Activated naive CD8-positive, alpha-beta T cell treated with anti-CD3 and anti-CD28 coated beads, Interleukin-2, amount 10 ng/mL, durations not matched to agents 7 days and 5 days (primary cell): ENCODE measurements around the gene MARCHF3. TPM values are rescaled to one million over a fixed set of nuclear protein-coding genes. Genes with fewer than 3 reads are reported as not detected.
"Not testable (repeated sequence)": the region's sequence is repeated elsewhere in the genome, so short reads cannot be mapped to it uniquely, and the experiment has no call there.

Experiments
- ATAC-seq: fragments of 150-1000 bp; cut with Tn5 transposase; one replicate; pipeline ENCODE4 v1.10.0; 2021; ENCODE audit warnings: low read depth, moderate library complexity
- POLR2A ChIA-PET: fragments of 350-600 bp; sonication (Branson Sonifier 250); formaldehyde crosslinking; loops from one replicate; lab custom pipeline; 2021; ENCODE audit warnings: antibody characterized with exemption; lab: Charles Lee
- DNase-seq: peaks from one replicate; pipeline ENCODE4 v3.0.0; 2021
- H3K27ac Mint-ChIP-seq: one replicate; pipeline ENCODE4 v1.8.0; 2022; ENCODE audit warnings: mild to moderate bottlenecking, mixed read lengths
- H3K27me3 Mint-ChIP-seq: one replicate; pipeline ENCODE4 v1.8.0; 2022; ENCODE audit warnings: mild to moderate bottlenecking, moderate library complexity, mixed read lengths
- H3K36me3 Mint-ChIP-seq: one replicate; pipeline ENCODE4 v1.8.0; 2021; ENCODE audit warnings: mild to moderate bottlenecking, mixed read lengths
- H3K4me1 Mint-ChIP-seq: one replicate; pipeline ENCODE4 v1.8.0; 2021; ENCODE audit warnings: mixed read lengths
- H3K4me3 Mint-ChIP-seq: one replicate; pipeline ENCODE4 v1.8.0; 2022; ENCODE audit warnings: mild to moderate bottlenecking, moderate library complexity, mixed read lengths
- H3K9me3 Mint-ChIP-seq: one replicate; pipeline ENCODE4 v1.8.0; 2021; ENCODE audit warnings: mixed read lengths
- total RNA-seq, 2 experiments: library from RNA; stranded (reverse); gene quantifications; one replicate each; pipeline ENCODE4 v1.2.3, GENCODE V29; 2021

MARCHF3 gene
- total RNA-seq, 2 experiments from 2014 or later = 2.4 to 2.7 TPM

DNA sequence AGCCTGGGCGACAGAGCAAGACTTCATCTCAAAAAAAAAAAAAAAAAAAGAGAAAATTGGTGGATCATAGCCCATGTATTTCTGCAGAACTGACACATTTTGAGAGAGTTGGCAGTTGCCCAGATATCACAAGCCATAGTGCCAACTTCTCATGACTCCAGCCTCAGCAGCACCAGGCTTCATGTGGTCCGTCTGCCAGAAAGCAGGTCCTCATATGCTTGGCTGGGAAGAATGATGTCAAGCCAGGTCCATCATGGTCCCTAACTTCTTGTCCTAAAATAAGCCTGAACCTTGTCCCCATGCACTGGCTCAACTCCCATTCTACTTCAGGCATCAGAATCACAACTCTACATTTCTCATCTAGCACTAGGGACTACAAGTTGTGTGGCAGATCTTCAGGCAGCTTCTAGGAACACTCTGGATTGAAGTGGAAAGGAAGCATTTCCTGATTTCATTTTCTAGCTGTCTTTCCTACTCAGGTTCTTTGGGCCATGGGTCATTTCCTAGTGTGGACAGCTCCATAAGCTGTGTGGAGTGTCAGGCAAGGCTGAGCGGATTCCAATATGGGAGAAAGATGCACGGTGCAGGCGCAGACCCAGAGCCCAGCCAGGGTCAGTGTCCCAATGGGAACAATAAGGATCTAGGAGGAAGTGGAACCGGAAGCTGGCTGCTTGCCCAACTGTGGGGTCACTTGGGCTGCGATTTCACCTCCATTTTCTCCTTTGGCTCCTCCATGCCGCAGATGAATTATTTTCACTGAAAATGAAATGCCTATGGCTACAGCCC lies 163.3 kb downstream of the MARCHF3 start:
- Mint-ChIP-seq H3K27ac (no peak overlapping the region), H3K27me3 (no peaks in the 10 kb centered on the region), H3K36me3 (peaks cover 10% of the 10 kb centered on the region), H3K9me3 (no peaks in the 10 kb centered on the region), H3K4me1 (peaks cover 11% of the 10 kb centered on the region), H3K4me3 (no peak overlapping the region)
- POLR2A ChIA-PET = no interaction called here
- ATAC-seq (no peak), DNase-seq (no peak)

DNA sequence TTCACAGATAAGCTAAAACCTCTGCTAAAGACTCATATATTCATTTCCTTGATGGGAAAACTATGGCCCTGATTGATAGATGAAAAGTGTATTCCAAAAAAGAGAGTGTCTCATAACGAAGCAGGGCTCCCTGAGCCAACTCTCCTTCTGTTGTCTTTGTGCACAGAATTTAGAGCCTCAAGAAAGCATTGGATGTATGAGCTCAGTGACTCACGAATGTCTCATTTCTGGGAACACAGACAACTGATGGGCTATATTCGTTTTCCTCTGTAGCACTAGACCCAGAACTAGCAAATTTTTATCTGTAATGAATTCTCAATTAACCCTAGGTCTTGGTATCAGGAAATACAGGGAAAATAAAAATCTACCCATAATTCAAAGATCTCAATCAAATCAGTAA lies 165.1 kb downstream of the MARCHF3 start:
- POLR2A ChIA-PET = no interaction called here
- Mint-ChIP-seq H3K9me3 (no peaks in the 10 kb centered on the region), H3K27ac (no peak overlapping the region), H3K27me3 (no peaks in the 10 kb centered on the region), H3K4me1 (peaks cover 11% of the 10 kb centered on the region), H3K36me3 (peaks cover 15% of the 10 kb centered on the region), H3K4me3 (no peak overlapping the region)
- no peak for ATAC-seq
- DNase-seq = no peak

DNA sequence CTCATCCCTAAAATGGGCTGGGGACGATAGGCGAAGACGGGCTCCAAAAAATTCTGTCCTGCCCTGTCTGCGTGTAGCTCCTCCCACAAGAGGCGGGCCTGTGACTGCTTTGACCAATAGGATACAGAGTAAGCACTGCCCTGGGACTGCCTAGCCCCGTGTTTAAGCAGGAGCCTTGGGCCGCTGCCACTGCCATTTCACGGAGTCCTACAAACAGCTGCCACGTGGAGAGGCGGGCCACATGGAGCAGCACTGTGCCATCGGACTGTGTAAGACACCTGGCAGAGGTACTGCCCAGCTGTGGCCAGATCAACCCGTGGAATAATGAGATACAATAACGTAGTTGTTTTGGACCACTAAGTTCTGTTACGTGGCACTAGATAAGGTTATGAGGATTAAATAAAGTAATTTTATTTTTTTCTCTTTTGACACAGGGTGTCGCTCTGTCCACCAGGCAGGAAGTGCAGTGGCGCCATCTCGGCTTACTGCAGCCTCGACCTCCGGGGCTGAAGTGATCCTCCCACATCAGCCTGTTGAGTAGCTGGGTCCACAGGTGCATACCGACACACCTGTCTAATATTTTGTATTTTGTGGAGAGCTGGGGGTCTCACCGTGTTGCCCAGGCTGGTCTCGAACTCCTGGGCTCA lies 166.2 kb downstream of the MARCHF3 start:
- H3K27me3 Mint-ChIP-seq = no peaks in the 10 kb centered on the region
- no peak for DNase-seq
- no peak overlapping the region for H3K27ac Mint-ChIP-seq
- no peak for ATAC-seq
- H3K4me1 Mint-ChIP-seq = peaks cover 7% of the 10 kb centered on the region
- POLR2A ChIA-PET = no interaction called here
- no peak overlapping the region for H3K4me3 Mint-ChIP-seq
- peaks cover 18% of the 10 kb centered on the region for H3K36me3 Mint-ChIP-seq
- no peaks in the 10 kb centered on the region for H3K9me3 Mint-ChIP-seq

DNA sequence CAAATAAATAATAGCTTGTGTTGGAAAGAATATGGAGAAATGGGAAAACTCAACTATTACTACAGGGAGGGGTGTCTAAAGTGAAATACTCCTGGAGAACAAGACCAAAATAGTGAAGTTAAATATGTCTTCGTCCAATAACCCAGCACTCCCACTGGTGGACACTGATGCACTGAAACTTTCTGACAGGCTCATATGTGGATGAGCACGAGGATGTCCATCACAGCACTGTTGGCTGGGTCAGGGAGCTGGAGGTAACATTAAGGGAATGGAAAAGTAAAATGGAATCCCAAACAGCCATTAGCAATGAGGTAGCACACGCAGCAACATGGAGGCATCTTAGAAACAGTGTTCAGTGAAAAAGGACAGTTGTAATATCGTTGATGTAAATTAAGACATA lies 167.0 kb downstream of the MARCHF3 start:
- ATAC-seq = no peak
- Mint-ChIP-seq H3K4me3 (no peak overlapping the region), H3K4me1 (peaks cover 2% of the 10 kb centered on the region), H3K36me3 (peaks cover 18% of the 10 kb centered on the region), H3K27ac (no peak overlapping the region), H3K27me3 (no peaks in the 10 kb centered on the region), H3K9me3 (no peaks in the 10 kb centered on the region)
- no peak for DNase-seq
- POLR2A ChIA-PET = no interaction called here

GRCh38 chr5:126858441-126858840 lies 171.9 kb downstream of the MARCHF3 start:
- Mint-ChIP-seq H3K36me3 (peaks cover 38% of the 10 kb centered on the region), H3K4me1 (peaks cover 18% of the 10 kb centered on the region), H3K27ac (no peak overlapping the region), H3K4me3 (no peak overlapping the region), H3K9me3 (peaks cover 3% of the 10 kb centered on the region), H3K27me3 (no peaks in the 10 kb centered on the region)
- no peak for ATAC-seq
- DNase-seq = no peak
- POLR2A ChIA-PET = no interaction called here

DNA sequence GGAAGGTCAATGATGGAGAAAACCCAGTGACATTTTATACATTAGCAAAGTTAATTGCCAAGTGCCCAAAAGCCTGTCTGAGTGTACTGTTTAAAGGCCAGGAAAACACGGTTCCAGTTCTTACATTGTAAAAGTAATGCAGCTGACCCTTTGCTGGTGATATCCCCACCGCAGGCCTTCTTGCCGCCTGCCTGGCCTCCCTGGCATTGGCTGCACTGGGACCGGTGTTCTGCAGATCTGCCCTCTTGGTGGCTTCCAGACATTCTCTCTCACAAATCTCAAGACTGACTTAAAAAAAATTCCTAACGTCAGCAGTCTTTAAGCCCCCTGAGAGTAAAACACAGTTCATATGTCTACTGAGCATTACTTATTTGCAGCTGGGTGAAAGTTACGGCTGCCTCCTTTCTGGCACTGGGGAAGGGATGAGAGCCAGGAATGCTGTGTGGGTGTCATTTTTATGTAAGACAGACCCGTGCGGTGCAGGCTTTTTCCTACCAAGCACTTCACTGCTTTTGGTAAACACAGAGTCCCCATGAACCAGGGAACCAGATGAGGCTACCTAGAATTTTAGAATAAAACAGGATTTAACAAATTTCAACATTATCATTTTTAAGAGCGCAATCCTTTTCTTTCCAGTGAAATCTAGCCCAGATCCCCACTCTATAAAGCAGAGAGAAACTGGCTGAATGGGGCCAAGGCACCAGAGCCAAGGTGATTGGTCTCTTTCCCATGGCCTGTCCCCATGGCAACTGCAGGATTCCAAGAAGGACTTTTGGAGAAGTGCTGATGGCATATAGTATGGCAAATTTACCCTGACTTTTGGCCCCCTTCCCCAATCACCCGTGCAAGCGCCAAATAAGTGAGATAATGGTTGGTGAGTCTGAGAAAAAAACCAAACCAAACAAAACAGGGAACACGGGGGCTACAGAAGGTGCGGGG lies 172.6 kb downstream of the MARCHF3 start:
- no peak overlapping the region for H3K4me3 Mint-ChIP-seq
- H3K27me3 Mint-ChIP-seq = no peaks in the 10 kb centered on the region
- H3K4me1 Mint-ChIP-seq = peaks cover 25% of the 10 kb centered on the region
- no peak for DNase-seq
- peaks cover 3% of the 10 kb centered on the region for H3K9me3 Mint-ChIP-seq
- peaks cover 34% of the 10 kb centered on the region for H3K36me3 Mint-ChIP-seq
- H3K27ac Mint-ChIP-seq = no peak overlapping the region
- POLR2A ChIA-PET = no interaction called here
- no peak for ATAC-seq

DNA sequence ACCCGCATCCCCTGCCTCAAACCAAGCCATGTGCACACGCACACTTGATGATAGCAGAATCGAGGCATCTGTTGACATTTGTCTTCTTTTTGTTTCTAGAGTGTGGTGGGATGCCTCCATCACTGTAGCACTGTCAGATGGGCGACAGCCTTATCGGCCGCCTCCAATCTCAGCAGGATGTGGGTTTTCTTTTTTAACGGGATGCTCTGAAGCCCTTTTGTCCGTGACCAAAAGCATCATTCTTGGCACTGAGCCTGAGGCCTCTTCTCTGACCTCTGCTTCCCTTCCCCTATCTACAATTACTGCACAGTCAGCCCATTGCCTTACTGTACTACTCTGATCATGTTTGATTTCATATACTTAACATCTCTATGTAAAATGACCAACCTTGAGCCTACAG lies 175.1 kb downstream of the MARCHF3 start:
- POLR2A ChIA-PET = no interaction called here
- DNase-seq (no peak), ATAC-seq (no peak)
- H3K27ac Mint-ChIP-seq = peak overlapping the region; percentile 84
- H3K9me3 Mint-ChIP-seq = peaks cover 3% of the 10 kb centered on the region
- peaks cover 43% of the 10 kb centered on the region for H3K4me1 Mint-ChIP-seq
- H3K36me3 Mint-ChIP-seq = peaks cover 37% of the 10 kb centered on the region
- peak overlapping the region; percentile 65 for H3K4me3 Mint-ChIP-seq
- no peaks in the 10 kb centered on the region for H3K27me3 Mint-ChIP-seq

GRCh38 chr5:126854526-126855110 lies 175.7 kb downstream of the MARCHF3 start:
- peaks cover 3% of the 10 kb centered on the region for H3K9me3 Mint-ChIP-seq
- ATAC-seq (no peak), DNase-seq (no peak)
- peaks cover 43% of the 10 kb centered on the region for H3K4me1 Mint-ChIP-seq
- peak overlapping the region; percentile 84 for H3K27ac Mint-ChIP-seq
- peak overlapping the region; percentile 65 for H3K4me3 Mint-ChIP-seq
- H3K36me3 Mint-ChIP-seq = peaks cover 38% of the 10 kb centered on the region
- POLR2A ChIA-PET = interaction anchor here (0.6 to 4.0 kb wide), 11 partner anchors 9 to 218 kb away, joined by 3 to 55 read pairs (median 4); partner anchors contain the start of genes C5orf63, LMNB1 and MARCHF3
- no peaks in the 10 kb centered on the region for H3K27me3 Mint-ChIP-seq

GRCh38 chr5:126853541-126854307 lies 176.6 kb downstream of the MARCHF3 start:
- DNase-seq = peak; percentile 67

GRCh38 chr5:126852841-126853271 lies 177.5 kb downstream of the MARCHF3 start:
- Mint-ChIP-seq H3K27me3 (no peaks in the 10 kb centered on the region), H3K27ac (peak overlapping the region; percentile 99), H3K9me3 (peaks cover 3% of the 10 kb centered on the region), H3K4me1 (peaks cover 43% of the 10 kb centered on the region), H3K4me3 (peak overlapping the region; percentile 87), H3K36me3 (peaks cover 38% of the 10 kb centered on the region)
- ATAC-seq = no peak
- no peak for DNase-seq
- POLR2A ChIA-PET = interaction anchor here (0.6 to 4.0 kb wide), 8 partner anchors 16 to 376 kb away, joined by 3 to 55 read pairs (median 4); partner anchors contain the start of genes LMNB1 and PHAX

More at GRCh38 chr5:126853541-126854307, 176.6 kb downstream of the MARCHF3 start:
- H3K9me3 Mint-ChIP-seq, H3K27me3 Mint-ChIP-seq: not testable (repeated sequence)
- POLR2A ChIA-PET = interaction anchor here (0.6 to 4.0 kb wide), 17 partner anchors 8 to 375 kb away, joined by 3 to 55 read pairs (median 4); partner anchors contain the start of genes C5orf63, LMNB1, MARCHF3 and PHAX
- Mint-ChIP-seq H3K27ac (peak overlapping the region; percentile 99), H3K4me1 (peaks cover 43% of the 10 kb centered on the region), H3K4me3 (peak overlapping the region; percentile 87), H3K36me3 (peaks cover 41% of the 10 kb centered on the region)
- peak; percentile 69 for ATAC-seq

DNA sequence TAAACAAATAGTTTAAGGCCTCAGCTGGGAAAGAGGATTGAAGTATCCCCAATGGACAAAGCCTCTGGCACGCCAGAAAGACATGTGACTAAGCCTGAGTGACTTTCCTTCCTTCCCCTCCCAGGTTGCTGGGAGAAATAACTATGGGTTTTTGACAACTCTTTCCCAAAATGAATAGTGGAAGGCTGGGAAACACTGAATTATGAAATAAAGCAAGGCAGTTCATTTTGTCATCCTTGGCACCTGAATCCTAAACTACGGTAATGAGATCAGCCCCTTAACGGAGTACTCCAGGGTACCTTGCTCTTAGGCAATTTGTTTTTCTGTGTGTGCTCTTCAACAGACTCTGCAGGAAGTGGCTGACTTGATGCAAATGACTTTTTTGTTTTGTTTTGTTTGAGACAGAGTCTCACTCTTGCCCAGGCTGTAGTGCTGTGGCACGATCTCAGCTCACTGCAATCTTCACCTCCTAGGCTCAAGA lies 178.2 kb downstream of the MARCHF3 start:
- Mint-ChIP-seq H3K4me1 (peaks cover 47% of the 10 kb centered on the region), H3K9me3 (peaks cover 3% of the 10 kb centered on the region), H3K36me3 (peaks cover 36% of the 10 kb centered on the region), H3K27ac (peak overlapping the region; percentile 99), H3K4me3 (peak overlapping the region; percentile 87), H3K27me3 (no peaks in the 10 kb centered on the region)
- no peak for DNase-seq
- ATAC-seq = peak; percentile 54
- POLR2A ChIA-PET = interaction anchor here (1.7 to 4.0 kb wide), 2 partner anchors 75 to 252 kb away, joined by 4 to 55 read pairs; partner anchors contain the start of genes LMNB1 and PHAX
